ENCODE data around the gene ARID3A.
"Not testable (repeated sequence)": the region's sequence is repeated elsewhere in the genome, so short reads cannot be mapped to it uniquely, and the experiment has no call there.

ARID3A gene

GRCh38 chr19:891421-892200 lies 34.2 kb upstream of the ARID3A start:
- DNase-seq (ENCODE audit: low read depth in 2 of 2) = not testable (repeated sequence)

GRCh38 chr19:892243-892893 lies 33.5 kb upstream of the ARID3A start:
- DNase-seq (ENCODE audit: low read depth in 2 of 2) = no peak

- peak; percentile 82 to 87 for DNase-seq (ENCODE audit: low read depth in 2 of 2)
These were observed 32.7 kb upstream of the ARID3A start, which contains the start of the genes MED16 and RNU6-9 for GRCh38 chr19:892894-893689. Gene MED16, minus strand, starts transcription at chr19:893187. Its CDS starts 2,056 bp downstream, at chr19:891131. Gene RNU6-9, plus strand, starts transcription at chr19:893484.

GRCh38 chr19:896434-896833 lies 29.4 kb upstream of the ARID3A start:
- DNase-seq (ENCODE audit: low read depth in 2 of 2) = no peak

- no peak for DNase-seq (ENCODE audit: low read depth in 2 of 2)
These were observed 28.8 kb upstream of the ARID3A start for GRCh38 chr19:896999-897398.

- no peak for DNase-seq (ENCODE audit: low read depth in 2 of 2)
These were observed 28.3 kb upstream of the ARID3A start for GRCh38 chr19:897442-898039.

DNA sequence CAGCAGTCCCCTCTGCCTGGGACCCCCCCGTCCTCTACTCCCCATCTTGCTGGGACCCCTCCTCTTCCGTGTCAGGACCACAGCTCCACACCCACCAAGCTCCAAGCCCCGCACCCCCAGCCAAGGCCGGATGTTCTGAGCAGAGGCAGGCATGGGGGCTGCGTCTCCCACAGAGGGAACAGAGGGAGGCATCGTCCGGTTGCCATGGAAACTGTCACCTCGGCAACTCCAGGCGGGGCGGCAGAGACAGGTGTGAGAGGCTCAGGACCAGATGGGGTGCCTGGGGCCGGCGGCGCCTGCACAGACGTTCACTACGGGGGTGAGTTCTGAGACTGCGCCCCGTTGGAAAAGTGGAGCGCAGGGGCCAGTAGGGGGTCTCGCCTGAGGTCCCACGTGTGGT lies 27.2 kb upstream of the ARID3A start:
- no peak for DNase-seq (ENCODE audit: low read depth in 2 of 2)

GRCh38 chr19:899336-900042 lies 26.3 kb upstream of the ARID3A start:
- DNase-seq (ENCODE audit: low read depth in 2 of 2) = no peak

- no peak for DNase-seq (ENCODE audit: low read depth in 2 of 2)
These were observed 25.9 kb upstream of the ARID3A start for GRCh38 chr19:900043-900301.

DNA sequence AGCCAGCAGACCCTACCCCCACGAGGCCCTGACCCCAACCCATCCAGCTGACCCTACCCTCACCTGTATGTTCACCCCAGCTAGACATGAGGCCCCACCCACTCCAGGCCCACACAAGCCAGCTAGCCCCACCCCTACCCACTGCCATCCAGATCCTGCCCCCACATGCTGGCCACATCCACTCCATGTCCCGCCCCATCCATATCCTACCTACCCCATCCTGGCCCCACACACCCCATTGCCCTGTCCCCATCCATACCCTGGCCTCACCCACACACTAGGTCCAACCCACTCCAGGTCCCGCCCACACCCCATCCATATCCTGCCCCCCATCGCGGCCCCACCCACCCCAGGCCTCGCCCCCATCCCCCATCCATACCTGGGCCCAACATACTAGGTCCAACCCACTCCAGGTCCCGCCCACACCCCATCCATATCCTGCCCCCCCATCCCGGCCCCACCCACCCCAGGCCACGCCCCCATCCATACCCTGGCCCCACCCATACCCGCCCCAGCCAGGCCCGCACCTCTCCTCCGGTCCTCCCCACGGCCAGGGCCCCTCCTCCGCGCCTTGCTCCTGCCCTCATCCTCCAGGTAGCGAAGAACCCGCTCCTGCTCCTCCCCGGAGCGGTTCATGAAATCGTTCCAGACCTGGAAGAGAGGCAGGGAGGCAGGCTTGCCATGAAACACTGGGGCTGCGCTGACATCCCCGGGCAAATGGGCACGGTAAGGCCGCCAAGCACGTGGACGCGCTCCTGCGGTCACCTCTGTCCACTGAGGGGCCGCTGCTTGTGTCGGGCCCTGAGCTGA lies 25.3 kb upstream of the ARID3A start:
- no peak for DNase-seq (ENCODE audit: low read depth in 2 of 2)

GRCh38 chr19:901216-902092 lies 24.4 kb upstream of the ARID3A start:
- DNase-seq (ENCODE audit: low read depth in 2 of 2) = no peak

- no peak for DNase-seq (ENCODE audit: low read depth in 2 of 2)
These were observed 23.8 kb upstream of the ARID3A start for GRCh38 chr19:902093-902370.

- DNase-seq (ENCODE audit: low read depth in 2 of 2) = no peak
These were observed 23.2 kb upstream of the ARID3A start for GRCh38 chr19:902446-903226.

GRCh38 chr19:903266-903797 lies 22.5 kb upstream of the ARID3A start:
- DNase-seq (ENCODE audit: low read depth in 2 of 2) = no peak

GRCh38 chr19:904545-904944 lies 21.3 kb upstream of the ARID3A start:
- no peak for DNase-seq (ENCODE audit: low read depth in 2 of 2)

GRCh38 chr19:906480-906879 lies 19.4 kb upstream of the ARID3A start:
- DNase-seq (ENCODE audit: low read depth in 2 of 2) = no peak

GRCh38 chr19:907183-907853 lies 18.5 kb upstream of the ARID3A start:
- DNase-seq (ENCODE audit: low read depth in 2 of 2) = no peak
